HG03139 (cell line): ENCODE data around the gene CD2.
"Not testable (repeated sequence)": the region's sequence is repeated elsewhere in the genome, so short reads cannot be mapped to it uniquely, and the experiment has no call there.

Source experiments
- ATAC-seq: cut with Tn5 transposase; IDR thresholded peaks from one replicate; pipeline ENCODE4 v1.9.1; 2021; ENCODE audit not compliant: unreplicated experiment

Gene CD2

GRCh38 chr1:116731439-116731838 is 22.8 kb upstream of the CD2 start:
- no peak for ATAC-seq

DNA sequence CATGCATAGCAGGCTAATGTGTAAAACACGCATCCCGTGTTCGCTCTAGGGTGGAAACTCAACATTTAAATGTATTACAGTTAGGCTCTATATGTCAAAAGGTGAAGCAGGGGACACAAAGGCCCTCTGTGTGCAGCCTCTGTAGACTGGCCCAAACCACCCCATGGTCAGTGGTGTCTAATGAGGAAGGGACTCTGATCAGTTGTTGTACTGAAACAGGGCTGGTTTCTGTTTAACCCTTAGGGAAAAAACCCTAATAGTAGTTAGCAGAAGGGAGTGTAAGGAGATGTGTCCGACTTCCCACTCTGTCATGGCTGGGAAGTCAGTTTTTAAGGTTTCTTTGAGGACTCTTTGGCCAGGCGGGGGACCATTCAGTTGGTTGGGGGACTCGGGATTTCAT is 21.5 kb upstream of the CD2 start:
- no peak for ATAC-seq

DNA sequence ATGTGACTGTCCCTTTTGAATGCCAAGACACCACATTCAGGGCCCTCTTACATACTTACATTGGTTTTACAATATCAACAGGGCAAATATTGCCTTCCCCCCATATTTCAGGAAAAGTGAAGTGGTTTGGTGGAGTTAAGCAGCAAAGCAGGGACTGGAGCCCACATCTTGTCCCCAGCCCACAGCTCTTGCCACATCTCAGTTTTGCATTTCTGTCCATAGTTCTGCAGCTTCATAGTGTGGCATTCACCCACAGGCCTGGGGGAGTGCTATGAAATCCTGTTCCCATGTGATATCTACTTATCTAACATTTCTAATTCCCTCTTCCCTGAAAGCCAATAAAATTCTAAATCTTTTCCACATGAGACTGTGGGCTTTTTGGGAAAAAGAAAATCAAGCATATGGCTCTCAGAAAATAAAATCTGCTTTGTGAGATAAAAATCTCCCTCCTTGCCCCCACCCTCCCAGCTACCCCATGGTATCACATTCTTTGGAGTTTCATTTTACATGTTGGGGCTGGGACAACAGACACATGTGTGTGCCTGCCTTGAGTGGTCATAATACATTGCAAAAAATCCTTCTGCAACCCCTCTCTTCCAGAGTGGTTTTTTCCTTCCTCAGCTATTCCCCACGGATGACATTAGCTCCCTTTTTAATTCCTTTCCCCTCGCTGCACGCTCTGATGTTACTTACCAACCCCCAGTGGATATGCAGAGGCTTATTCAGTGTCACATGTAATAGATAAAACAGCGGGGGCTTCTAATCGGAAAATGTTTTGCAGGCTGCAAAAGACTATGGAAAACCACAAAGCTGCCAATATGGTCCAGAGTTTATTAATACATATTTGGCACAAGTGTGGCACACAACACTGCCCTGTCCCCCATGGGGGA is 20.5 kb upstream of the CD2 start:
- no peak for ATAC-seq

GRCh38 chr1:116735246-116735645 is 19.0 kb upstream of the CD2 start:
- no peak for ATAC-seq

- ATAC-seq, result peak; percentile 44
Observed at GRCh38 chr1:116737020-116737854, 17.0 kb upstream of the CD2 start.

DNA sequence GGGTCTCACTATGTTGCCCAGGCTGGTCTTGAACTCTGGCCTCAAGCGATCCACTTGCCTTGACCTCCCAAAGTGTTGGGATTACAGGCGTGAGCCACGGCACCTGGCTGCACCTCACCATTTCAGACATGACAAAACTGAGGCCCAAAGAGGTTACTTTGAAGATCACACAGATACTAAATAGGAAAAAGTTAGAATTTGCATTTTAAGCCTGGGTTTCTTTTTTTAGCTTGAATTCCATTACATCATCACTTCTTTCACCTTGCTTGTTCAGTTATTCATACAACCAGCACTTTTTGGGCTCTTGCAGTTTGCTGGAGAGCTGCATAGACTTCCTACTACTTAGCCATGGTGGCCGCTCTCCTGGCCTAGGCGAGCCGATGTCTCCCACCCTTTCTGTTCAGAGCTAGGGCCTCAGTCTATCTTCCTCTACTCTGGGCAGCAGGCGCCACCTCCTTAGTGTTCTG is 16.3 kb upstream of the CD2 start:
- no peak for ATAC-seq

DNA sequence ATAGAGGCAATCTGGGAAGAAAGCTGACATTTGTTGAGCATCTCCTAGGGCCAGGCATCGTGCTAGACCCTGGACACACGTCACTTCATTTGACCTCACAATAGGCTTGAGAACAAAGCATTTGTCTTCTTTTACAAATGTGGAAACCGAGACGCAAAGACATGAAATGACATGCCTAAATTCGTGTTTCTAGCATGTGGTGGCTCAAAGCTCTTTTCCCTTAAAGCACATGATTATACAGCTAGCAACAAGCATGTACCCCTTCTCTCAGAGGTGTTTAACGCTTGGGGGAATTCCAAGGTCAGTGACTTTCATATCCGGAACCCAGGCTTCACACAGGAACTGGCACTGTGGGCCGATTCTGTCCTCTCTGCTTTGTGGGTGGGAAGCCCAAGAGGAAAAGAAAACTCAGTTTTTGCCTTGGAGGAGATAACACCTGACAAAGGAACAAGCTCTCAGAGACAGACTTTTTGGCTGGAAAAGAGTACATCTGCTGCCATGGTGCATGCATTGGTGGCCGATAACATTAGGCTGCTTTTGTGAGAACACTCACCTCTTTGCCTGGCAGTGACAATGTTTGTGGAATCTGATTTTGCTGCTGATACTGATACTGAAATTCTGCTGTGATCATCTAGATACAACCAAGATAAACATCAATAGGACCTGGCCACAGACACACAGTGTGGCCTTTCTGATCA is 15.4 kb upstream of the CD2 start:
- ATAC-seq, result no peak

DNA sequence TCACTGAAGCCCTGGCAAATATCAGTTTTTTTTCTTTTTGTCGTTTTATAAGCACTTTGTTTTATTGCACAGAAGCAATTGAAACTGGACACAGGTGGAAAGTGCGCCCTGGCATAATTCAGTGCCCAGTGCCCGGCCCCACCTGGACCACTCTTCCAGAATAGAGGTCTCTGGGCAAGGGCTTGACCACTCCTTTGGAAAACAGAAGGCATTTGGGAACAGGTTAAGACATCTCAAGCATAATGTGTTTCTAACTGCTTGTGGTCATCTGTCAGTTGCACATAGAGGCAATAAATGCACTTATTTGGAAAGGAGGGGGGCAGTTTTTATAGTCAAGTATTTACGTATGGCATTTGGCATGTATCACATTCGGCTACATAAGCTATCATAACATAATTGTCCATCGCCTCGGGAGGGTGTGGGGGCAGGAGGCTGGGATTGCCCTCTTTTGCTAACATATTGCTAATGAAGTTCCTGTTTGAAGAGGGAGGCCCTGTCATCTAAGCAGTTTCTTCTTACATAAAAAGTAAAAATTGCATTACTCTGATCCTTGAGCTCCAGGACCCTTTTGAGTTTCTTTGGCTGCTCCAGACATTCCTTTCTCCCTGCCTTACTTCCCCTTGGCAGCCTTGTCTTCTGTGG is 14.7 kb upstream of the CD2 start:
- no peak for ATAC-seq

DNA sequence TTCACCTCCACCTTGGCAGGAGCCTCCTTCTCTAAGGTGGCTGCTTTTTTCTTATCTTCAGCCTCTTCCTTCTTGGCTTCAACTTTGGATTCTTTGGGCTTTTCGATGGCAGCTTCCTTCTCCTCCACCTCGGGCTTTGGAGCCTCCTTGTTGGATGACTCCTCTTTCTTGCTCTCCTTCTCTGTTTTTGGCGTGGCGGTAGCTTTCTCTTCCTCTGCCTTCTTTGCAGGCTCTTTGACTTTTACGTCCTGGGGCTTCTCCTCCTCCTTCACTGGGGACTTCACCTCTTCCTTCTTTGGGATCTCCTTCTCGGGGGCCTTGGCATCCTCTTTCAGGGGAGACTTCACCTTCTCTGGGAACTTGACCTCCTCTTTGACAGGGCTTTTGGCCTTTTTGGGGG is 13.9 kb upstream of the CD2 start:
- no peak for ATAC-seq

GRCh38 chr1:116740746-116741145 is 13.5 kb upstream of the CD2 start:
- ATAC-seq, result no peak

DNA sequence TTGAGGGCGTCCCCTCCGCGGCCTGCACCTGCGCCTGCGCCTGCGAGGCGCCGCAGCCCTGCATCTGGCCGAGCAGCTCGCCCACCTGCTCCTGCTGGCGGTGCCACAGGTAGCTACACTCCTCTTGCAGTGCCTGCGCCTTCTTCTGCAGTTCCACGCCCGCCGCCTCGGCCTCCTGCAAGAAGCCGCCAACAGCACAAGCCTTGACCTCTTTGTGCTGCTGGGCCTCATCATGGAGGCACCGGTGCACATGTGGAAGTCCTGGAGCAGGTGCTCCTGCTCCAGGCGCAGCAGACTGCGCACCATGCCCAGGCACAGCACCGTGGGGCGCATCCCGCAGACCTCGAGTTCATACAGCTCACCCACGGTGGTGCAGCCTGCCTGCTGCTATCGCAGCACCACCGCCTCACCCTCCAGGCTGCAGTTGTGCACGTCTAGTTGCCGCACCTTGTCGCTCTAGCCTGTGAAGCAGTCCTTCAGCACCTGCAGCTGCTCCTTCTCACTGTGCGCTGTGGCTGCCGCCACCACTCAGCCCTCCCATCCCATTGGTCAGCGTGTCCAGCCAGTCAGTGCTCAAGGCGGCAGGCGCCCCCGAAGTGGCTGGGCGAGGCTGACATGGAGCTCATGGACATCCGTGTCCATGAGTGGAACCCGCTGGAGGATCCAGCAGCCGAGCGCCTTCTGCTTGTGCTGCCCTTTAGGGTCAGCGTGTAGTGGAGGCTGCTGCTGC is 12.2 kb upstream of the CD2 start:
- ATAC-seq, result no peak

DNA sequence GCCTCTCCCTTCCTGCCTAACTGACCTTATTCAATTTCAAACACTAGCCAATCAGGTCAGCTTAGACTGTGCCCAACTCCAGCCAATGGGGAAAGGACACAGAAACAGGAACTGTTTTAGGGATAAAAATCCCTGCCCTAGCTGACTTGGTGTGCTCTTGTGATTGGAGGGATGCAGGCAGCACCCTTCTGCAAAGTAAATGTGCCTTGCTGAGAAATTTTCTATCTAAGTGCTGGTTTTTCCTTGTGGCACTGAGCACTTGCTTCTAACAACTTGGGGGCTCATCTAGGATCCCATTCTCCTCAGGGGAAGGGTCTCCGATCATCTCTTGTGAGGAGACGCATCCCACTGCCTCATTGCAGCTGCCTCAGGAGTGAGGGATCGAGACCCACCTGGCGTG is 10.7 kb upstream of the CD2 start:
- no peak for ATAC-seq

DNA sequence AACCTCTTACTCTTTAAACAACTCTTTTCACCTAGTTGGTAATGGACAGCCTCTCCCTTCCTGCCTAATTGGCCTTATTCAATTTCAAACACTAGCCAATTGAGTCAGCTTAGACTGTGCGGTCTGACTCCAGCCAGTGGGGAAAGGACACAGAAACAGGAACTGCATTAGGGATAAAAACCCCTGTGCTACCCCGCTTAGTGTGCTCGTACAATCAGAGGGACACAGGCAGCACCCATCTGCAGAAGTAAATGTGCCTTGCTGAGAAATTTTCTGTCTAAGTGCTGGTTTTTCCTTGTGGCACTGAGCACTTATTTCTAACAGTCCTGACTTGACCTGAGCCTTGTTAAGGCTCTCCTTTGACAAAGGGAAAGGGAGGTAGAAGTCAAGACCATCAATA is 6.0 kb upstream of the CD2 start:
- no peak for ATAC-seq

- ATAC-seq, result no peak
Observed at GRCh38 chr1:116751146-116751545, 3.1 kb upstream of the CD2 start.

DNA sequence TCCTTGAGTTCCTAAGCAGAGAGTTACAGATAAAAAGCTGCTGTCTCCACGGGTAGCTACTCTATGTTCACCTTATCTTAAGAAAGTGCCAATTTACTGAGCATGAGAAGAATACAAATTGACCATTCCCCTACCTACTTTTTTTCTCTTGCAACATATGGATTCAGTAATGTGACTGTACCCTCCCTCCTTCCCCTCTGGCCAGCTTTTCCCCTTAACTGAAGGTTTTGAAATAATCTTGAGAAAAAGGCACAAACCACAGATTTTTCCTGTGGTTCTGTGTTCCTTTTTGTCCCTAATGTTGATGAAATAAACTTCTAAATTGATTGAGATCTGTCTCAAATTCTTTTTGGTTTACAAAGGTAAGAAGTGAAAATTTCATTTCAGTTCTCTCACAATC is 2.6 kb upstream of the CD2 start:
- ATAC-seq, result no peak

DNA sequence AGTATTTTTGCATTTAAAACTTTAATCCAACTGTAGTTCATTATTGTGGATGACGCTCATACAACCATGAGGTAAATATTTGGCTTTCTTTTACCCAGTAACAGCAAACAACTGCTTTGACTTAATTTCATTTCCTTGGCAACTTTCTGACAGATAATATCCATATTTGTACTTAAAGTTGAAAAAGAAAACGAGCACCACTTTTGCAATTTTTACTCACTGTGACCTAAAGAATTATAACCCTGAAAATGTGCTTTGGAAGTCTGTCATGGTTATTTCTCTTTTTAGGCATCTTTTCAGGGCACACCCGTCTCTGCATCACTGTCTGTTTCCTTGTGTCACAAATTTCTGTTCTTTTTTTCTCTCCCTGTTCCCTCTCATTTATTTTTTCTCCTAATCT is 918 bp upstream of the CD2 start:
- ATAC-seq, result no peak

DNA sequence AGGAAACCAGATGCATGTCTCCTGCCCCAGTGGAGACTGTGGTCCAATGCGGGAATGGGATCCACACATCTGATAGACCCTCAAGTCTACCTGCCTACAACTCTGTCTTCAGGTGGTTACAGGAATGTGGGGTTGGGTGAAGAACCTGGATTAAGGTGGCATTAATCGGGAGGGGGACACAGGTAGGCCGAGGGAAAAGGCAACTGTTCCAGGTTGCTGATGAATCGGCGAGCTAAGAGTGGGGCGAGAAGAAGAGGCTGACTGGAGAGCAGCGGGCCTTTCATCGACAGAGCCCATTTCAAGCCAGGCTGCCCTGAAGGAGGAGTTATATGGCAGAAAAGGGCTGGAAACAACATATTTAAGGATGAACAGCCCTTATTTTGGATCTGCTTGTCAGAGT is 836 bp downstream of the CD2 start:
- no peak for ATAC-seq

GRCh38 chr1:116755681-116756080 is 1.5 kb downstream of the CD2 start:
- ATAC-seq, result no peak

- ATAC-seq, result not testable (repeated sequence)
Observed at GRCh38 chr1:116756092-116756491, 1.9 kb downstream of the CD2 start.

GRCh38 chr1:116758456-116758815 is 4.2 kb downstream of the CD2 start:
- not testable (repeated sequence) for ATAC-seq
